ENCODE measurements around the gene FAM193B. TPM values are rescaled to one million over a fixed set of nuclear protein-coding genes. Genes with fewer than 3 reads are reported as not detected.

Gene FAM193B
- total RNA-seq, 2 experiments from 2014 or later: 58.7 to 59.3 TPM

GRCh38 chr5:177523711-177524538 lies 30.4 kb downstream of the FAM193B start:
- POLR2A ChIA-PET: no interaction called here
- CTCF ChIA-PET: interaction anchor here (1.4 kb wide), 1 partner anchor 23 kb away, joined by 5 read pairs; no protein-coding TSS in a partner anchor

DNA sequence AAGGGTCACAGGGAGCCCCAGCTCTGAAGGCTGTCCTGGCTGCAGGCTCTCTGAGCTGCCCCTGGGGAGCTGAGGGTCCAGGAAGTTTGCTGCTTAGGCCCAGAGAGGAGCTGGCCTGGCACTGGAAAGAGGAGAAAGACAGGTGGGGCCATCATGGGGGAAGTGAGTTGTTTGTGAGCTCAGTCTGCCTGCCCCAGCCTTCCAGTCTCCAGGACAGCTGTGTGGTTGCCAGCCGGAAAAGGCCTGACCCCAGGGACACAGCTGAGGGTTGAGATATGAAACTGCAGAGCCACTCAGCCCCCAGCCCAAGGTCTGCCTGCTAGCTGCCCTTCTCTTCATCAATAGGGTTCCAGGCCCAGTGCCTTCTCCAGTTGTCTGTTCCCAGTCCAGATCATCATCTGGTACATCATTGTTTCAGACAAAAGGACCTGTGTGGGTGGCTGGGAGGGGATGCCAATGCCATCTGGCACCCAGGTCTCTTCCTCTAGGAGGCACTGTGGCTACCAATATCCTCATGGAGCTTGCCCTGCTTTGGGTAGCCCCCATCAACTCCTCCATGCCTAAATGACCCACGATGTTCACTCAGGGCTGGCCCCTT lies 33.3 kb downstream of the FAM193B start:
- ChIA-PET CTCF (interaction anchor here (1.4 kb wide), 1 partner anchor 13 kb away, joined by 3 read pairs; no protein-coding TSS in a partner anchor), POLR2A (interaction anchor here (0.7 kb wide), 1 partner anchor 15 kb away, joined by 3 read pairs; no protein-coding TSS in a partner anchor)

DNA sequence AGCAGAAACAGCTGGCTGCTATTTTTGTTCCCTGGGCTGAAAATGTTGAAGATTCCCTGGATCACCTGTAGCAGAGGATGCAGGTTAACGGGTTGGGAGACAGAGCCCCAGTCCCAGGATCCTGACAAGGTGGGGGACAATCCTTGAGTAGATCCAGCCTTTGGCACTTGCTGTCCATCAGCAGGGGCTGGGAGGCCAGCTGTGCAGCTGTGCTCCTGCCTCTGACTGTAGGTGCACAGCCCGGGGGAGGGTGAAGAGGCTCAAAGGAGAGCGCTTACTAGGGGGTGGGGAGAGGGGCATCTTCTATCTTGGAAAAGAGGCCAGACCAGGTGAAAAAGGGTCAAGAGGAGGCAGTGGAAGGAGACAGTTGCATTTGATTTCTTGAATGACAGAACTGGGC lies 34.1 kb downstream of the FAM193B start:
- ChIA-PET CTCF (interaction anchor here (1.4 to 1.5 kb wide), 2 partner anchors 12 to 115 kb away, joined by 3 to 4 read pairs; no protein-coding TSS in a partner anchor), POLR2A (no interaction called here)

DNA sequence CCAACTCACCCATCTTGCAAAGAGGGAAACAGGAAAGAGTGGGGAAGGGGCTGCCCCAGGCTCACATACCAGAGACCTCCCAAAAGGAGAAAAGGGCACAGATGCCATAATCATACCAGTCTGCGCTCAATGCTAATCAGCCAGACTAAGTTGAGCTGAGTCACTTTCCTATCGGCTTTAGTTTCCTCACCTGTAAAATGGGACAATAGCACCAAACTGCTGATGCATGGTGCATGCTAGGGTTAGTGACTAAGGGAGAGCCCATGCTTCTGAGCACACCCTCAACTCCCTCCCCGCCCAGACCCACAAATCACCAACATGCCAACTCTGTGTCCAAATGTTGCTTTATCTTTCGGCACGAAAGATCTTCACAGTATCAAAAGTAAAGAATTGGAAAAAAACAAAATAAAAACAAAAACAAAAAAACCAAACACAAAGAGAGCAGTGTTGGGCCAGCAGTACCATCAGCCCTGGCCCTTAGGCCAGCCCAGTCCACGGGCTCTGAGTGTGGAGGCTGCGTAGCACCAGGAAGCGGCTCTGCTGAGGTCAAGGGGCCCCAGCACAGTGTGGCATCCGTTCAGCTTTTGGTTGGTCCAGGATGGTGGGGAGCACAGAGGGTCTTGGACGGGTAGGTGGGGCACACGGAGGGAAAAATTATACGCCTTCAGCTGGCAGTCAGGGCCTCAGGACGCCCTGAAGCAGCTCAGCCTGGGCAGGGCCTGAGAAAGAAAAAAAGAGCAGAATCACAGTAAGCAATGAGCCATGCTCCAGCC lies 34.7 kb downstream of the FAM193B start:
- POLR2A ChIA-PET: no interaction called here
- CTCF ChIA-PET: interaction anchor here (1.4 to 1.5 kb wide), 2 partner anchors 11 to 115 kb away, joined by 3 to 4 read pairs; no protein-coding TSS in a partner anchor

DNA sequence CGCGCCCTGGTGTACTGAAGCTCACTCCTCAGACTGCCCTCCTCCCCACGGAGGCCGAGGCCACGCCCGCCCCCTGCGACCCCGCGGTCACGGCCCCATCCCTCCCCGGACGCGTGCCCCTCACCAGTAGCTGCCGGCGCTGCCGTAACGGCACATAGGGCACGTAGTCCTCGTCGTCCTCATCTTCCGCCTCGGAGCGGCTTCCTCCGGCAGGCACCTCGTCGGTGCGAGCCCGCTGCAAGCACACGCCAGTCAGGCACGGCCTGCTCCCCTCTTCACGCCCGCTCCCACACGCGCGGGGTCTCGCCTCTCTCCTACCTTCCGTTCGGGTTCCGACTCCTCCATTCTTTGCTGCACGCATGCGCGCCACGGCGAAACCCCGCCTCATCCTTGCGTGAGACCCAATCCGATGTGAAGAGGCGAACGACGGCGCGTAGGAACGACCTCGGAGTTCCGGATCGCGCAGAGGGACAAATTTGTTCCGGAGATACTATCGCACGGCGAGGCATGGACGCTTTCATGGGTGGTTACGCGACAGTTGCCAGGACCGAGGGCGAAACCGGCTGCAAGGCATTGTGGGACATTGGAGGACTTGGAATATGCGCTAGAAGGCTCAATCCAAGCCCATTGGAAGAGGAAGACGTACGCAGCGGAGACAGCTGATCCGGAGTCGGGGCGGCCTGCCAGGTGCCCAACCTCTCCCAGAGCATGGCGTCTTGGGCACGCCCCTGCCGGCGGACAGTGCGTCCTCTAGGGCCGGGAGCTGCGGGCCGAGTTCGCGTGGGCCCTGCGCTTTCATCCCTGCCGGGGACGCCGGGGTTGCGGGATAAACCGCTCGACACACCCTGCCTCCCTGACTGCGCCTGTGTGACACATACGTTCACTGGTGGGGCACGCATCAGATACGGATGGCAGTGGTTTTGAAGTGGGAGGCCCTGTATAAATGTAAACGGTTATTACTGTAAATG lies 37.5 kb downstream of the FAM193B start, which contains the start of gene DDX41:
DDX41 (minus strand) TSS at position 361 of the 968 bp plus-strand sequence; CDS start at position 345, 16 bp downstream.
- POLR2A ChIA-PET: interaction anchor here (0.8 to 1.1 kb wide), 3 partner anchors 21 to 165 kb away, joined by 3 to 4 read pairs (median 3); partner anchors contain the start of genes LMAN2 and TMED9
- CTCF ChIA-PET: interaction anchor here (0.5 to 2.3 kb wide), 5 partner anchors 15 to 402 kb away, joined by 3 to 7 read pairs (median 5); no protein-coding TSS in a partner anchor

DNA sequence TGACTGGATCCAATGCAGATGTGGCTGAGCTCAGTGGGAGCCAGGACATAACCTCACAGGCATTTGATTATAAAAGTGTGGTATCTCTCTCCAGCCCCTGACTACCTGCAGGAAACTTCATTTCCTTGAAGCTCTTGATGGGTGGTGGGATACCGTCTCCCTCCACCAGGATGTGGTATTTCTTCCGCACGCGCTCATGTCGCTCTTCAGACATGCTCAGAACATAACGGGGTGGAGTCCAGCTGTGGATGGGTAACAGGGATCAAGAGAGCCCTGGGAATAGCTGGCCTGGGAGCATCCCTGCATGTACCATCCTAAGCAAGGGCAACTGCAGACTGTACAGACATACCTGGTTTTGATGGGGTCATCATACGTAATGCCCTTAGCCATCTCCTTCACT lies 38.8 kb downstream of the FAM193B start:
- ChIA-PET POLR2A (interaction anchor here (0.7 to 1.1 kb wide), 3 partner anchors 69 to 164 kb away, joined by 3 to 4 read pairs (median 3); partner anchors contain the start of genes LMAN2 and PRR7), CTCF (interaction anchor here (0.7 to 2.9 kb wide), 8 partner anchors 14 to 125 kb away, joined by 3 to 13 read pairs (median 5); partner anchors contain the start of gene PDLIM7)

DNA sequence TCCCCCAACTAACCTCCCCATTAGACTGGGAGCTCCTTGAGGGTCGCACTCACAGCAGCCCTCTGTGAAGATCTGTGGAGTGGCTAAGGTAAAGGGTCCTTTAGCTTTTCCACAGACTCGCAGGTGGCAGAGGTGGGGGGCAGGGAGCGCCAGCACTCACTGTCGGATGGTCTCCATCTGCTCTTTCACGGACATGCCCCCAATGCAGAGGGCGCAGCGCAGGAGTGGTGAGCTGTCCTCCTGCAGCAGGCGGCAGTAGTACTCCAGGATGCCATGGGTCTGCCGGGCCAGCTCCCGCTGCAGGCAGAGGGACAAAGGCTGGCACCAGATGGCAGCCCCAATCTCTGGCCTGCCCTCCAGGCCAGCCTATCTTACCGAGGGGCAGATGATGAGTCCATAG lies 39.8 kb downstream of the FAM193B start:
- POLR2A ChIA-PET: no interaction called here
- CTCF ChIA-PET: interaction anchor here (2.9 kb wide), 1 partner anchor 13 kb away, joined by 13 read pairs; no protein-coding TSS in a partner anchor

DNA sequence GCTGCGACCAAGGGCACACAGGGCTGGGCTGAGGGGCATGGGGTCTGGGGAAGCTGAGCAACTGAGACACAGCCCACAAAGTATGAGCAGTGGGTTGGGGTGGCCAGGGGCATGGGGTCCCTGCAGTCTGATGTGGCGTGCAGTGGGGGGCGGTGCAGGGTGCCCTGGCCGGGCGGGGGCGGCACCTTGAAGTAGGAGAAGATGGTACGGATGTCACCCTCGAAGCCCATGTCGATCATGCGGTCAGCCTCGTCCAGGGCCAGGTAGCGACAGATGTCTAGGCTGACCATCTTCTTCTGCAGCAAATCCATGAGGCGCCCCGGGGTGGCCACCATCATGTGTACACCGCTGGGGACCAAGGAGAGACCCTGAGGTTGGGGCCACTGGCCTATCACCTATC lies 40.9 kb downstream of the FAM193B start:
- ChIA-PET POLR2A (no interaction called here), CTCF (interaction anchor here (2.9 kb wide), 1 partner anchor 12 kb away, joined by 13 read pairs; no protein-coding TSS in a partner anchor)

GRCh38 chr5:177512736-177513380 lies 41.5 kb downstream of the FAM193B start:
- POLR2A ChIA-PET: no interaction called here
- CTCF ChIA-PET: interaction anchor here (2.9 kb wide), 1 partner anchor 11 kb away, joined by 13 read pairs; no protein-coding TSS in a partner anchor

GRCh38 chr5:177511796-177512675 lies 42.3 kb downstream of the FAM193B start:
- ChIA-PET CTCF (no interaction called here), POLR2A (no interaction called here)

GRCh38 chr5:177511181-177511580 lies 43.2 kb downstream of the FAM193B start:
- CTCF ChIA-PET: interaction anchor here (1.2 kb wide), 1 partner anchor 121 kb away, joined by 4 read pairs; no protein-coding TSS in a partner anchor
- POLR2A ChIA-PET: no interaction called here

GRCh38 chr5:177510567-177511053 lies 43.8 kb downstream of the FAM193B start:
- ChIA-PET POLR2A (interaction anchor here (0.6 kb wide), 1 partner anchor 162 kb away, joined by 6 read pairs; no protein-coding TSS in a partner anchor), CTCF (interaction anchor here (1.2 to 2.2 kb wide), 2 partner anchors 10 to 120 kb away, joined by 4 to 9 read pairs; no protein-coding TSS in a partner anchor)

DNA sequence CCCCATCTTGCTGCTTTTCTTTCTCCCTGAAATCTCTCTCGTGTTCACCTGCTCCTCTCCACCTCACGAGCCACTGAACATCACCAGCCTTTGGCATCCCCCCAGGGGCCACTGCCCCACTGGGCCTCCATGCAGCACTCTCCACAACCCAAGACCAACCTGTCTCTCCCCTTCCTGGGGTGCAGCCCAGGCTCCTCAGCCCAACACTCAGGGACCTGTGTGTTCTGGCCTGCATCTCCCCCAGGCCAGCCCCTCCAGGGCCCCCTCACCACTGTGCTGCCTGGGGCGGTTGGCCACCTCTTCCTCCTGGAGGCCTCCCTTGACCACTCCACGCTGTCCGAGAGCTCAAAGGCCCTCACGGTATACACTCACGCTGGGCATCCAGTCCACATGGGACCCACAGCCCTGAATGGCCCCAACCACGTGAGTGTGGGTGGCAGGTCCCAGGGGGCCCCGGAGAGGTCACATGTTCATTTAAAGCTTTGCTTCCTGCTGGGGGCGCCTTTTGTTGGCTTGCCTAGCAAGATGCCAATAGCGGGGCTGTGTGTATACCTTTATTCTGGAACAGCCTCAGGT lies 44.3 kb downstream of the FAM193B start:
- ChIA-PET POLR2A (interaction anchor here (0.6 kb wide), 1 partner anchor 162 kb away, joined by 6 read pairs; no protein-coding TSS in a partner anchor), CTCF (interaction anchor here (1.2 to 2.2 kb wide), 2 partner anchors 9 to 119 kb away, joined by 4 to 9 read pairs; no protein-coding TSS in a partner anchor)

DNA sequence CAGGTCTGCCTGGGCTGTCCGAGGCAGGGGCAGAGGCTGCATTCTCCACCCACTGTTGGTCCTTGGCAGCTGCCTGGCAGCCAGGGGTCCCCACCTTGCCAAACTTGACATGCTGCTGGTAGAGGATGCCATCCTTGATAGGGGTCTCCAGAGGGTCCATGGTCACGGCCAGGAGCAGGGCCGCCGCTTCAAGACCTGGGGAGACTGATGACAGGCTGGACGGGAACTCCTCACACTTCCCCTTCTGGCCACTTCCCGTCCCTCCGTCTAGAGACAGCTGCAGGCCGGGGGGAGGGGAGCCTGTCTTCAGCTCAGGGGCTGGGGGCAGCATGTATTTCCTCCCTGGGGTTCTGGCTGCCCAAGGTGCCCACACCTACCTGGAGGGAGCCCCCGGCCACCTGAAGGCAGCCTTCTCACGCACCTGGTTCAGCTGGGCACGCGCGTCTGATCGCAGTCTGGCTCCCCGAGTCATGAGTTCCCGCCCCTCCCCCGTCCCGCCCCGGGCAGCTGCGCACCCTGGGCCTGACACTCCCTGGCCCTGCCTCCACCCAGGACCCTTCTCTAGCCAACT lies 44.9 kb downstream of the FAM193B start, which contains the start of gene DOK3:
DOK3 (minus strand) TSS at position 446 of the 571 bp plus-strand sequence; CDS start at position 160, 286 bp downstream.
- CTCF ChIA-PET: interaction anchor here (1.3 to 2.2 kb wide), 2 partner anchors 8 to 120 kb away, joined by 3 to 9 read pairs; no protein-coding TSS in a partner anchor
- POLR2A ChIA-PET: interaction anchor here (1.8 kb wide), 1 partner anchor 12 kb away, joined by 5 read pairs; the partner anchor contains the start of gene PDLIM7

DNA sequence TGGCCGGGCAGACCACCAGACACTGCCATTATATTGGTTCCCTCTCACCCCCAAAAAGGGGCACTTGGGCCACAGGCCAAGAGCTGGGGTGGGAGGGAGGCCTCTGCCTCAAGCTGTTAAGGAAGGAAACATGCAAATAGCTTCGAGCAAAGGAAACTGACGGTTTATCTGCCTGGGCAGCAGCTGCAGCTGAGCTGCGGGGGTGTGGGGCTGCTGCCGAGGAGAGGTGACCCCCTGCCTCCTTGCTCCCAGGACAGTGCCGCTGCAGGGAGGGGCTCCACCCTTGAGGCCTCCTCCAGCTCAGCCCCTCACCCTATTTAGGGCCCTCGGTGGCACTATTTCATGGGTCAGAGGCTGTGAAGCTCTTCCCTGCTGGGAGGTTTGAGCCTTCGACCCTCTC lies 45.5 kb downstream of the FAM193B start:
- CTCF ChIA-PET: interaction anchor here (1.1 to 2.2 kb wide), 4 partner anchors 8 to 119 kb away, joined by 3 to 9 read pairs (median 3); no protein-coding TSS in a partner anchor
- POLR2A ChIA-PET: interaction anchor here (1.8 kb wide), 1 partner anchor 11 kb away, joined by 5 read pairs; the partner anchor contains the start of gene PDLIM7

All from activated CD8-positive, alpha-beta memory T cell treated with anti-CD3 and anti-CD28 coated beads for 36 hours (primary cell).